OCI-LY7 (cell line): ENCODE data around the gene C3orf20. TPM values are rescaled to one million over a fixed set of nuclear protein-coding genes. Genes with fewer than 3 reads are reported as not detected.

Experiments
- BruUV-seq: library from RNA; stranded (reverse); fragments of 400-500 nt; replicated peaks from 2 replicates; lab custom pipeline; 2021; lab: Mats Ljungman, UMichigan
- CTCF ChIA-PET: fragments of 300-600 bp; sonication (Branson Sonifier 250); formaldehyde crosslinking; loops from one replicate; lab custom pipeline; 2022; ENCODE audit warnings: antibody characterized with exemption; ENCODE audit not compliant: unreplicated experiment; lab: Charles Lee
- POLR2A ChIA-PET: fragments of 300-600 bp; sonication (Branson Sonifier 250); formaldehyde crosslinking; loops from one replicate; lab custom pipeline; 2022; ENCODE audit warnings: antibody characterized with exemption; lab: Charles Lee
- DNase-seq: peaks from one replicate; pipeline ENCODE4 v3.0.0-alpha.2; 2015; ENCODE audit warnings: low spot score
- H2AFZ ChIP-seq: fragments of 200-600 bp; sonication (generic), shearing (Covaris generic); 2 replicates; pipeline ENCODE4 v1.6.1; 2014; ENCODE audit warnings: mild to moderate bottlenecking, antibody characterized with exemption, low read length, moderate library complexity
- H3K27ac ChIP-seq: fragments of 200-600 bp; sonication (generic); 2 replicates; pipeline ENCODE4 v1.5.1; 2014; ENCODE audit warnings: mixed run types, low read depth, mild to moderate bottlenecking, moderate library complexity, low read length, inconsistent platforms; ENCODE audit not compliant: poor library complexity, severe bottlenecking
- H3K36me3 ChIP-seq: fragments of 200-600 bp; sonication (generic); 2 replicates; pipeline ENCODE4 v1.6.1; 2014; ENCODE audit warnings: mild to moderate bottlenecking, antibody characterized with exemption, low read length, moderate library complexity, mixed read lengths; ENCODE audit not compliant: insufficient read depth
- H3K4me1 ChIP-seq: fragments of 200-600 bp; sonication (generic); 2 replicates; pipeline ENCODE4 v1.5.1; 2014; ENCODE audit warnings: mild to moderate bottlenecking, low read length; ENCODE audit not compliant: insufficient read depth, poor library complexity, severe bottlenecking
- H3K4me2 ChIP-seq: fragments of 200-600 bp; sonication (generic); 2 replicates; pipeline ENCODE4 v1.6.1; 2014; ENCODE audit warnings: mild to moderate bottlenecking, low read length
- H3K4me3 ChIP-seq: fragments of 200-600 bp; sonication (generic); 2 replicates; pipeline ENCODE4 v1.5.1; 2014; ENCODE audit warnings: mild to moderate bottlenecking, low read depth, low read length; ENCODE audit not compliant: poor library complexity, severe bottlenecking
- H3K79me2 ChIP-seq: fragments of 200-600 bp; sonication (generic); 2 replicates; pipeline ENCODE4 v1.6.1; 2016; ENCODE audit warnings: low read depth, mild to moderate bottlenecking, low read length, moderate library complexity, mixed read lengths; ENCODE audit not compliant: insufficient read depth
- H3K9me2 ChIP-seq: fragments of 200-600 bp; sonication (generic); 2 replicates; pipeline ENCODE4 v1.6.1; 2016; ENCODE audit warnings: mild to moderate bottlenecking, low read length, mixed read lengths; ENCODE audit not compliant: insufficient read depth
- H3K9me3 ChIP-seq: fragments of 200-600 bp; sonication (generic); 2 replicates; pipeline ENCODE4 v1.6.1; 2014; ENCODE audit warnings: mild to moderate bottlenecking, mixed run types, low read length, mixed read lengths
- H4K20me1 ChIP-seq: fragments of 200-600 bp; sonication (generic); 2 replicates; pipeline ENCODE4 v1.6.1; 2014; ENCODE audit warnings: mild to moderate bottlenecking, antibody characterized with exemption, low read length, moderate library complexity, mixed read lengths; ENCODE audit not compliant: insufficient read depth
- CTCF ChIP-seq: fragments of 200-600 bp; sonication (generic); conservative IDR thresholded peaks from 2 replicates; pipeline ENCODE4 v1.5.1; 2014; ENCODE audit warnings: mild to moderate bottlenecking, antibody characterized with exemption, low read length, moderate library complexity, mixed read lengths
- EZH2phosphoT487 ChIP-seq: fragments of 200-600 bp; sonication (generic); IDR thresholded peaks from 2 replicates; pipeline ENCODE4 v1.6.1; 2018; ENCODE audit warnings: low read depth, borderline replicate concordance, mild to moderate bottlenecking, mixed run types, antibody characterized with exemption, low read length, moderate library complexity, mixed read lengths
- intact Hi-C: fragments of 100-400 bp; cut with micrococcal nuclease; formaldehyde crosslinking; loops from one replicate; pipeline ENCODE4 v1.10.0; 2022; ENCODE audit not compliant: unreplicated experiment
- total RNA-seq, 2 experiments: library from RNA; depleted of rRNA in 1 of 2; stranded (reverse); fragments of >200 nt in 1 of 2; shearing (Covaris generic) in 1 of 2; gene quantifications; 2 replicates each; pipeline ENCODE4 v1.2.3, GENCODE V29; 2014 to 2022

C3orf20 gene
- total RNA-seq, 2 experiments from 2014 or later = 2.2 to 2.7 TPM

- H3K36me3 ChIP-seq = no peaks in the 10 kb centered on the region
- no TSS peak for BruUV-seq
- TF ChIP-seq EZH2phosphoT487 (no peak), CTCF (no peak)
- H3K79me2 ChIP-seq = no peaks in the 10 kb centered on the region
- no peaks in the 10 kb centered on the region for H3K4me1 ChIP-seq
- POLR2A ChIA-PET = no interaction called here
- no peak for DNase-seq
- no peak overlapping the region for H2AFZ ChIP-seq
- CTCF ChIA-PET = no interaction called here
- no peak overlapping the region for H3K4me3 ChIP-seq
- no peaks in the 10 kb centered on the region for H3K9me2 ChIP-seq
- H4K20me1 ChIP-seq = no peaks in the 10 kb centered on the region
- H3K4me2 ChIP-seq = no peak overlapping the region
- no peak overlapping the region for H3K27ac ChIP-seq
- intact Hi-C loops = no loop called here
- H3K9me3 ChIP-seq = no peaks in the 10 kb centered on the region
Observed at GRCh38 chr3:14819671-14820070, 144.7 kb downstream of the C3orf20 start.

GRCh38 chr3:14820156-14820555, 145.2 kb downstream of the C3orf20 start:
- CTCF ChIA-PET = no interaction called here
- Histone ChIP-seq H3K27ac (no peak overlapping the region), H3K79me2 (no peaks in the 10 kb centered on the region), H4K20me1 (no peaks in the 10 kb centered on the region), H3K36me3 (no peaks in the 10 kb centered on the region), H3K4me1 (no peaks in the 10 kb centered on the region), H2AFZ (no peak overlapping the region), H3K9me3 (no peaks in the 10 kb centered on the region), H3K9me2 (no peaks in the 10 kb centered on the region), H3K4me3 (no peak overlapping the region), H3K4me2 (no peak overlapping the region)
- no TSS peak for BruUV-seq
- POLR2A ChIA-PET = no interaction called here
- intact Hi-C loops = no loop called here
- no peak for DNase-seq
- TF ChIP-seq CTCF (no peak), EZH2phosphoT487 (no peak)

GRCh38 chr3:14821151-14821550, 146.2 kb downstream of the C3orf20 start:
- TF ChIP-seq EZH2phosphoT487 = no peak
- TF ChIP-seq CTCF = no peak
- no peak overlapping the region for H3K27ac ChIP-seq
- no peak overlapping the region for H3K4me3 ChIP-seq
- no TSS peak for BruUV-seq
- no peaks in the 10 kb centered on the region for H3K9me3 ChIP-seq
- H3K79me2 ChIP-seq = no peaks in the 10 kb centered on the region
- no peak overlapping the region for H3K4me2 ChIP-seq
- no peaks in the 10 kb centered on the region for H3K36me3 ChIP-seq
- H3K9me2 ChIP-seq = no peaks in the 10 kb centered on the region
- no peaks in the 10 kb centered on the region for H4K20me1 ChIP-seq
- ChIA-PET CTCF (no interaction called here), POLR2A (no interaction called here)
- DNase-seq = no peak
- H3K4me1 ChIP-seq = no peaks in the 10 kb centered on the region
- no peak overlapping the region for H2AFZ ChIP-seq
- intact Hi-C loops = no loop called here
